Activated T-helper 2 cell treated with anti-CD3 and anti-CD28 coated beads, Interferon-gamma antibody, Interleukin-2, Interleukin-4, amounts not matched to agents 10 μg/mL and 5 μg/mL and 100 μg/mL, durations not matched to agents 14 hours and 24 hours and 36 hours (primary cell): ENCODE results near the gene PDCD7. TPM values are rescaled to one million over a fixed set of nuclear protein-coding genes. Genes with fewer than 3 reads are reported as not detected.
"Not testable (repeated sequence)": the region's sequence is repeated elsewhere in the genome, so short reads cannot be mapped to it uniquely, and the experiment has no call there.

Experiments
- DNase-seq: peaks from one replicate; pipeline ENCODE4 v3.0.0; 2021; ENCODE audit warnings: low spot score
- H3K27ac Mint-ChIP-seq: one replicate; pipeline ENCODE4 v1.8.0; 2021; ENCODE audit warnings: mixed read lengths
- H3K27me3 Mint-ChIP-seq: one replicate; pipeline ENCODE4 v1.8.0; 2021; ENCODE audit warnings: low read depth, mixed read lengths
- H3K36me3 Mint-ChIP-seq: one replicate; pipeline ENCODE4 v1.8.0; 2021; ENCODE audit warnings: low read depth, mixed read lengths
- H3K4me1 Mint-ChIP-seq: one replicate; pipeline ENCODE4 v1.8.0; 2021; ENCODE audit warnings: low read depth, mixed read lengths
- H3K4me3 Mint-ChIP-seq: one replicate; pipeline ENCODE4 v1.8.0; 2021; ENCODE audit warnings: low read depth, mild to moderate bottlenecking, moderate library complexity, mixed read lengths
- H3K9me3 Mint-ChIP-seq: one replicate; pipeline ENCODE4 v1.8.0; 2021; ENCODE audit warnings: mixed read lengths
- intact Hi-C: fragments of 100-400 bp; cut with micrococcal nuclease; formaldehyde crosslinking; loops from one replicate; pipeline ENCODE4 v1.15.1; 2023
- total RNA-seq: library from RNA; stranded (reverse); gene quantifications from 2 replicates; pipeline ENCODE4 v1.2.3, GENCODE V29; 2022

PDCD7 gene
- total RNA-seq, 1 donor from 2014 or later = 68.4 TPM

DNA sequence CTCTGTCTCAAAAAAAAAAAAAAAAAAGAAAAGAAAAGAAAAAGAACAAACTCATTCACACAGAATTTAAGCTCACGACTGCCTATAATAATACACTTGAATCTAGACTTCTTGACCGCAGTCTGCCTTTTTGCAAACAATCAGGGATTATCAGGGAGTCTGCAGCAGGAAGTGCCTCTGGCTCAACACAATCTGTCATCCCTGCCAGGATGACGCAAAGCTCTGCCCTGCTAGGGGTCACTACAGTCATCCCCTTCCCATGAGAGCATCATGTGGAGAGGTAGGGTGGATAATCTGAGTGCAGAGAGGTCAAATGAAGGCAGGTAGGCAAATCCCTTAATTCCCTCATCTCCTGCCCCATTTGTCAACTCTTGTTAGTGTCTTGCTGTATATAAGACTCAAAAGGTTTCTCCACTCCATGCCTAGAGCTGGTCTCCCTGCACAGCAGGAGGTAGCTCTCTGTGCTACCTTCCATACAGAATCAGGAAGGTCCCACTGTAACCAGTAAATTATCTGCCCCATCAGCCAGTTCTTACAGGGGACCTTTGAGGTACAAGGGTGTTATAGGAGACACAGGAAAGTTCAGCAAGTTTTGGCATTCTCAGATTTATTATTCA, 22.8 kb downstream of the PDCD7 start:
- Mint-ChIP-seq H3K27ac (no peak overlapping the region), H3K9me3 (no peaks in the 10 kb centered on the region)

DNA sequence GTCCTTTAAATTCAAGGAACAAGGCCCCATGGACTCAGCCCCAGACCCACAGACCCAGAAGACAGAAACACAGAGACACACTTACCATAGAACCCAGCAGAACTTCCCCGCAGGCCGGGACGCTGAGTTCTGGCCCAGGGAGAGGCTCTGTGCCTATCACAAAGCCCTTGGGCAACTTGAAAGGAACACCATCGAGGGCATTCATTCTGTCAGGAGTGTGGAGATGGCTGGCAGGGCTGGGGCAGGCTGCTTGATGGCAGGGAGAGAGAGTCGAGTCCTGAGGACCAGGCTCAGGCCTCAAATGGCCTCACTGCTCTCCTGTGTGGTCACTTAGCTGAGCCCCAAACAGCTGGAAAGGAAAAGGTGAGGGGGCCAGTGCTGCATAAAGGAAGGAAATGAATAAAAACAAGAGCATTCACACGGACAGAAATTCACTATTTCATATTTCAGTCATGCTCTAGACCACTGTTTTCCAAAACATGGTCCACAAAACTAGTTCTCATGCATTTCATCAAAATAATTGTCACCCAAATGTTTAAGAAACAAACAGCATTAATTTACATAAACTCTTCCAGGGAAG, 27.5 kb downstream of the PDCD7 start:
- Mint-ChIP-seq H3K9me3 (no peaks in the 10 kb centered on the region), H3K4me3 (no peak overlapping the region), H3K36me3 (peaks cover 27% of the 10 kb centered on the region), H3K4me1 (peaks cover 5% of the 10 kb centered on the region), H3K27ac (no peak overlapping the region), H3K27me3 (no peaks in the 10 kb centered on the region)
- intact Hi-C loops = no loop called here
- DNase-seq = no peak

More for the DNA sequence above, 22.8 kb downstream of the PDCD7 start:
- H3K36me3 Mint-ChIP-seq = peaks cover 40% of the 10 kb centered on the region
- intact Hi-C loops = no loop called here
- H3K4me1 Mint-ChIP-seq = peaks cover 5% of the 10 kb centered on the region
- no peaks in the 10 kb centered on the region for H3K27me3 Mint-ChIP-seq
- no peak overlapping the region for H3K4me3 Mint-ChIP-seq
- DNase-seq = no peak

DNA sequence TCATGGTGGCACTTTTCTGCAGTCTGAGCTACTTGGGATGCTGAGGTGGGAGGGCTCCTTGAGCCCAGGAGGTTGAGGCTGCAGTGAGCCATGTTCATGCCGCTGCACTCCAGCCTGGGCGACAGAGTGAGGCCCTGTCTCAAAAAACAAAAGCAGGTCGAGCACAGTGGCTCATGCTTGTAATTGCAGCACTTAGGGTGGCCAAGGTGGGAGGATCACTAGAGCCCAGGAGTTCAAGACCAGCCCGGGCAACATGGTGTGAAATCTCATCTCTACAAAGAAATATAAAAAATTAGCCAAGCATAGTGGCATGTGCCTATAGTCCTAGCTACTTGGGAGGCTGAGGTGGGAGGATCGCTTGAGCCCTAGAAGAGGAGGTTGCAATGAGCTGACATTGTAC, 28.6 kb downstream of the PDCD7 start:
- Mint-ChIP-seq H3K4me3 (no peak overlapping the region), H3K9me3 (no peaks in the 10 kb centered on the region), H3K36me3 (peaks cover 28% of the 10 kb centered on the region), H3K27me3 (no peaks in the 10 kb centered on the region), H3K4me1 (peaks cover 5% of the 10 kb centered on the region), H3K27ac (no peak overlapping the region)
- no peak for DNase-seq
- intact Hi-C loops = no loop called here

DNA sequence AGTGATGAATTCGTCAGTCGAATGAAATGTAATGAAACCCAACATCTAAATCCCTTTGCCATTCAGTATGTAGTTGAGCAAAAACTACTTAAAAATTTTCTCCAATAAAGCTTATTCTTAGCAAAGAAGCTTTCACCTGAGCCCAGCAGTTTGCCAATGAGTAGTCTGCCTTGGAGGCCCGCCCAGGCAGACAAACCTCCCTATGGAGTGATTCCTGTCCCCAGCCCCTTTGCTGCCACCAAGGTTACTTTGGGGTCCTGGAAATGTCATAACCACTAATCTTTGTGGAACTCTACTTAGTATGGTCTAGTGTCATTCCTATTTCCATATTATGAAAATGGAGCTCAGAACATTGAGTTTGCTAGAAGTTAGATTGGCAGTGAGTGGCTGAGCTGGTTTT, 30.7 kb downstream of the PDCD7 start:
- H3K27ac Mint-ChIP-seq = no peak overlapping the region
- intact Hi-C loops = no loop called here
- H3K36me3 Mint-ChIP-seq = peaks cover 38% of the 10 kb centered on the region
- no peak for DNase-seq
- peaks cover 5% of the 10 kb centered on the region for H3K4me1 Mint-ChIP-seq
- no peak overlapping the region for H3K4me3 Mint-ChIP-seq
- no peaks in the 10 kb centered on the region for H3K27me3 Mint-ChIP-seq
- H3K9me3 Mint-ChIP-seq = no peaks in the 10 kb centered on the region

DNA sequence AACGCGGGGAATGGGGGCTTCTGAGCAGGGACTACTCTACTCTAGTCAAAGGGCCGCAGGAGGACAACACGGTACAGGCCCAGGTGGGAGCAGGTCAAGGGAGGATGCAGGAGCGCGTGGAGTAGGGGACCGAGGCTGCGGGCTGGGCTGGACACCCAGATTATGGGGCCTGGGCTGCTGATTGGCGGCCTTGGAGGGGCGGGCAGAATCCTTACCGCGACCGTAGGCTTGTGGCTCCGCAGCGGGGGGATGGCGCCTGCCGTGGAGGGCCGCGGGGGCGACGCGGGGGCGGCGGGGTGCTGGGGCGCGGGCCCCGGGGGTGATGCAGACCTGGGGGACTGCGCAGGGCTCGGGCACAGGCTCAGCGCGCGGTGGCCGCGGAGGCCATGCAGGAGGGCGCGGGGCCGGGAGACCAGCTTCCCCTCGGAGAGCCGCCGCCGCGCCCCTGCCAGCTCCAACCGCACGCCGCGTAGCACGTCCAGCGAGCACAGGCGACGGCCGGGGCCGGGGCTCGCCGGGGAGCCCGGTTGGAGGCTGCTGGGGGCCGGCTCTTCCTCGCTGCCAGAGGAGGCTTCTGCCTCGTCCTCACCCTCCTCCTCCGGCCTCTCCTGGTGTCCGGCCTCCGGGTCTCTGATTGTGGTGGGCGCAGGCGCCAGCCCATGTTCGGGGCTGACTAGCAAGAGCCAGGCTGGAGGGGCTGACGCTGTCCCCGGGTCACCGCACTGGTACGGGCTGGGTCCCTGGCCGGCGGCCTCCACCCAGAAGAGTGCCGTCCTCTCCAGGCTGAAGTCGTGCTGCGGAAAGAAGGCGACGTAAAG, 31.5 kb downstream of the PDCD7 start:
- intact Hi-C loops = loop anchor here (1.0 kb wide), 1 partner anchor 47 kb away; no protein-coding TSS in a partner anchor

DNA sequence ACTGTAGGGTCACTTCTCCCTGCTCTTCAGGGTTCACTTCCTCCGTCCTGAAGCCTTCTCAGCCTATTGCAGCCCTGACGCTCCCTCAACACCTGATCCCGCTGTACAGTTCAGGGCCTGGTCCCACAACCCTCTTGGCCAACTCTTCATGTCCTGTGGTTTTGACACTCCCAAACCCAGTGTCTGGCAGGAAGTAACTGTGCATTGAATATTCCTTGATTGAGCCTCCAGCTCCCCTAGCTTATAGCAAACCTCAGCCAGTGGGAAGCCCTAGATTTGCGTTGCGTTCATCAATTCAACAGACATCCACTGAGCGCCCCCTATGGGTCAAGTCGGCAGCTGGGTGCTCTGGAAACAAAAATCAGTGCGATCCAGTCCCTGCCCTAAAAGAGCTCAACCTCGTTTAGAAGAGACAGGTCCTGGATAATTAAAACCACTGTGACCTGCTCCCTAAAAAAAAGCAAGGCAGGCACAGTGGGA, 32.2 kb downstream of the PDCD7 start:
- H3K9me3 Mint-ChIP-seq = no peaks in the 10 kb centered on the region
- intact Hi-C loops = loop anchor here (1.0 kb wide), 1 partner anchor 46 kb away; no protein-coding TSS in a partner anchor

More for the DNA sequence above, 31.5 kb downstream of the PDCD7 start:
- no peaks in the 10 kb centered on the region for H3K9me3 Mint-ChIP-seq
- H3K27me3 Mint-ChIP-seq = no peaks in the 10 kb centered on the region
- no peak overlapping the region for H3K4me3 Mint-ChIP-seq
- no peak for DNase-seq
- H3K4me1 Mint-ChIP-seq = peaks cover 5% of the 10 kb centered on the region
- H3K27ac Mint-ChIP-seq = no peak overlapping the region
- peaks cover 36% of the 10 kb centered on the region for H3K36me3 Mint-ChIP-seq

DNA sequence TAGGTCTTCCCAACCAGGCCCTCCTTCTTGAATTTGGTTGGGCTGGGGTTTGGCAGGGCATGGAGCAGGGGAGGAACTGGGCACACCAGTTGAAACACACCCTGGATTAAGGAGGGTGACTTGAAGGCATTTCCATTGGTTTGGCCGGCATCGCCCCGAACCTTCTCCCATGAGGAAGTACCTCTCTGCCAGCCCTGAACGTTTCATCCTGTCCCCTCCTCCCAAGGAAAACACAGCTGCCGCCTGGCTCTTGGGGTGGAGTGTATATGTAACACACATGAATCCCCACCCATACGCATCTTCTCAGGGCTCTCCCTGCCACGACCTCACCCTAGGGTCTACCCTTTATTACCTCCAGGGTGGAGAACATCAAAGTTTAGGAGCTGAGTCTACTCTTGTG, 33.2 kb downstream of the PDCD7 start:
- no peaks in the 10 kb centered on the region for H3K9me3 Mint-ChIP-seq
- no peaks in the 10 kb centered on the region for H3K27me3 Mint-ChIP-seq
- no peak overlapping the region for H3K27ac Mint-ChIP-seq
- H3K4me3 Mint-ChIP-seq = no peak overlapping the region
- no peak for DNase-seq
- intact Hi-C loops = no loop called here
- H3K36me3 Mint-ChIP-seq = peaks cover 27% of the 10 kb centered on the region
- no peaks in the 10 kb centered on the region for H3K4me1 Mint-ChIP-seq

More for the DNA sequence above, 32.2 kb downstream of the PDCD7 start:
- peaks cover 36% of the 10 kb centered on the region for H3K36me3 Mint-ChIP-seq
- H3K4me1 Mint-ChIP-seq = peaks cover 5% of the 10 kb centered on the region
- DNase-seq = peak; percentile 35
- no peak overlapping the region for H3K27ac Mint-ChIP-seq
- no peaks in the 10 kb centered on the region for H3K27me3 Mint-ChIP-seq
- H3K4me3 Mint-ChIP-seq = no peak overlapping the region

DNA sequence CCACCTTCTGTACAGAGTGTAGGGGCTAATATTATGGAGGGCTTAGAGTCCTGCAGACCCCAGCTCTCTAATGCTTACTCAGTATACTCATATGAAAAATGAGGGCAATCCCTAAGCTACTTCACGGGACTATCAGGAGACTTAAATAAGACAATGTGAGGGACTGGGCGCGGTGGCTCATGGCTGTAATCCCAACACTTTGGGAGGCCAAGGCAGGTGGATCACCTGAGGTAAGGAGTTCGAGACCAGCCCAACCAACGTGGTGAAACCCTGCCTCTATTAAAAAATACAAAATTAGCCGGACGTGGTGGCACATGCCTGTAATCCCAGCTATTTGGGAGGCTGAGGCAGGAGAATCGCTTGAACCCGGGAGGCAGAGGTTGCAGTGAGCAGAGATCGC, 33.8 kb downstream of the PDCD7 start:
- H3K9me3 Mint-ChIP-seq, H3K27ac Mint-ChIP-seq, intact Hi-C loops, H3K4me1 Mint-ChIP-seq, H3K4me3 Mint-ChIP-seq, DNase-seq, H3K27me3 Mint-ChIP-seq: not testable (repeated sequence)
- H3K36me3 Mint-ChIP-seq = peaks cover 21% of the 10 kb centered on the region

DNA sequence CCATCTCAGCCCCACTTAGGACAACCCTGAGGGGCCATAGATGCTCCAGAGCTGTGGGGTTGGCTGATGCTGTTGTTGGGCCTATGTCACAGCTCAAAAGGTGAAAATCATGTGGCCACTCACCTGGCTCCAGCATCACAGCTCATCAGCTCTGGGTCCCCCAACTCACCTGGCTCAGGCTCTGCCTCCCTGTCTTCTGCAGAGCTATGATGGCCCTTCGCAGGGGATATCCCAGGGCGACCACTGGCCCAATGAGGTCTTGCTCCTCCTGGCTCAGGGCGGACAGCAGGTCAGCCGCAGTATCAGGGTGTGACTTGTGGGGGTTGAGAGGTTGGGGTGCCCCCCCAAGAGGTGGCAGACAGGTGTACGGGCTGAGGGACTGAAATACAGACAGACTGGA, 34.3 kb downstream of the PDCD7 start:
- no peak overlapping the region for H3K27ac Mint-ChIP-seq
- no peaks in the 10 kb centered on the region for H3K4me1 Mint-ChIP-seq
- H3K27me3 Mint-ChIP-seq = no peaks in the 10 kb centered on the region
- intact Hi-C loops = no loop called here
- peaks cover 21% of the 10 kb centered on the region for H3K36me3 Mint-ChIP-seq
- no peaks in the 10 kb centered on the region for H3K9me3 Mint-ChIP-seq
- no peak for DNase-seq
- no peak overlapping the region for H3K4me3 Mint-ChIP-seq

DNA sequence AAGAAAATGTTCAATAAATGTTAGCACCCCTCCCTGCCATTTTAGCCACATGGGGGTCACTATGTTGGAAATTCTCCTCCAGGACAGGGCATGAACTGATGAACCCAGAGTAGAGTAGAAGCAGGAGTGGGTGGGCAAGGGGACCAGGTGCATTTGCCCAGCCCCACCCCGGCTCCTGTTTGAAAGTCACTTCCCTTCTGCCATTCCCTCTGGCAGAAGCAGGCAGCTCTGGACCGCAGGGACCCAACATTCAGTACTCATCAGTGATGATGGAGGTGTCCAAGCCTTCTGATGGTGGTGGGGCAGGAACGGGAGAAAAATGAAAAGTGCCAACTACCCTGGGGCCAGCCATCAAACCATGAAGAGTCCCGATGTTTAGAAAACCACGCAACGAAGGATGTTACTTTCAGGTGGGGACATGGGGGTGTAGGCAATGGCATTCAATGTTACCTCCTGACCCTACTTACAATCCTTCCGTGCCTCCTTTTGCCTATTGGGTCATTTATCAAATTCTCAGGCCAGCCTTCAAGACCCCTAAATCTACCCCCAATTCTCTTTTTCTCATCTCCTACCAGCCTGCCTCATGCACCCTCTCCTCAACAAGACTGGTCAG, 35.9 kb downstream of the PDCD7 start:
- Mint-ChIP-seq H3K27ac (no peak overlapping the region), H3K27me3 (no peaks in the 10 kb centered on the region), H3K36me3 (peaks cover 21% of the 10 kb centered on the region), H3K9me3 (no peaks in the 10 kb centered on the region), H3K4me1 (no peaks in the 10 kb centered on the region), H3K4me3 (no peak overlapping the region)
- no peak for DNase-seq
- intact Hi-C loops = no loop called here

DNA sequence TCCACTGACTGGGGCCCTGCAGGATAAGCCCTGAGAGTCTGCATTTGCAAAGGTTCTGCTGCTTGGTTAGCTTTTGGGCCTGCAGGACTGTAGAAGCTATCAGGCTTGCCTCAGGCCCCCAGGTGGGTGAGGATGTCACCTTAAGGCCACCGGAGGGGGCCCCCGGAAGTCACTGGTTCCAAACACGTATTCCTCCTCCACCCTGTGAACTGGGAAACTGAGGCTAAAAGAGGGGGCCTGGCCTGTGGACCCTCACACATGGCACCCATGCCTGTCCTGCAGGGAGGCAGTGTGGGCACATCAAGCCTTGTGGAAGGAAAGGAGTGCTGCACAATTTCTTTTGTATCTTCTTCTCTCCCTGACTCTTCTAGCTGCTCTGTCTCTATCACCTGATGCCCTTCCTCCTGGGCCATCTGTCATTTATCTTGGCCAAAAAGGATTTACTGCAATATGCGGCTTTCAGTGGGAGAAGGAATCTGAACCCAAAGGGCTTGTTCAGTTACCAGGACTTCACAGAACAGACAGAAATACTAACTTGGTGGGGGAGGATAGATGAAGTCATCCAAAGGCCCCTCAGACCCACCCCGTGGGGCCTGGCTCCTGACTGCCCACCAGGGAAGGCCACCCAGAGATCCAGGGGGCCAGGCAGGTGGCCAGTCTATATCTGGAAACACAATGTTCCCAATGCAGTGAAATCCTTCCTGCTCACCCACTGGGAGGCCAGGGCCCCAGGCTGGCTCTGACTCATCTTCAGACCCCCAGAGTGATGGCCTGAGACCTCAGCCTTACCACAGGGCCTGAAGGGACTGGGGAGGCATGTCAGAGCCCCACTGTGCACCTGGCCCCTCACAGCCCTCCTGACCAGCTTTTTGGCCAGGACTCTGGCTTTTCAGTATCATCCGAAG, 36.9 kb downstream of the PDCD7 start:
- no peaks in the 10 kb centered on the region for H3K9me3 Mint-ChIP-seq
- no peaks in the 10 kb centered on the region for H3K4me1 Mint-ChIP-seq
- H3K36me3 Mint-ChIP-seq = peaks cover 21% of the 10 kb centered on the region
- no peaks in the 10 kb centered on the region for H3K27me3 Mint-ChIP-seq
- intact Hi-C loops = no loop called here
- DNase-seq = no peak
- no peak overlapping the region for H3K27ac Mint-ChIP-seq
- H3K4me3 Mint-ChIP-seq = no peak overlapping the region

DNA sequence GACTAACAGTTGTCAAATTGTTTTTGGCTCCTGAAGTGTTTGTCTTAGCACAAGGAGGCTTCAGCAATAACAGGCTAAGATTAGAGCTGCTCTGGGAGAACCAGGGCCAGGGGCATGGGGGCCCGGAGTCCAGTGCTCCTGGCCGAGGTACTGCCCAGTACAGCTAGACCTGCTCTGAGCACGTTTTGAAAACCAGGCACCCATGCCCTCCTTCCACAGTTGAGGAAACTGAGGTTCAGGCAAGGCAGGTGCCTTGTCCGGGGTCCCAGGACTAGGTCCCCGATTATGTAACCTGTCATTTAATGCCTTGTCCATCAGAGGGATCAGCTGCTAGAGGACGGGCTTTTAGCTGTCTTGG, 37.9 kb downstream of the PDCD7 start:
- Mint-ChIP-seq H3K27ac (no peak overlapping the region), H3K4me1 (no peaks in the 10 kb centered on the region), H3K9me3 (no peaks in the 10 kb centered on the region), H3K36me3 (peaks cover 15% of the 10 kb centered on the region), H3K4me3 (no peak overlapping the region), H3K27me3 (no peaks in the 10 kb centered on the region)
- intact Hi-C loops = no loop called here
- DNase-seq = no peak
